Neural progenitor cell (in vitro differentiated cells): Measurements from ENCODE around the gene EPHB6.

Source experiments
- CTCF ChIP-seq: fragments of 200-600 bp; sonication (generic); IDR thresholded peaks from 2 replicates; pipeline ENCODE4 v1.5.1; 2017; ENCODE audit warnings: antibody characterized with exemption, mild to moderate bottlenecking
- EZH2 ChIP-seq: fragments of 200-600 bp; sonication (generic); IDR thresholded peaks from 2 replicates; pipeline ENCODE4 v1.6.1; 2017; ENCODE audit warnings: antibody characterized with exemption, mild to moderate bottlenecking, moderate library complexity
- EZH2phosphoT487 ChIP-seq: fragments of 200-600 bp; sonication (generic); IDR thresholded peaks from 2 replicates; pipeline ENCODE4 v1.6.1; 2017; ENCODE audit warnings: antibody characterized with exemption

GRCh38 chr7:142891490-142892082 is 36.7 kb downstream of the EPHB6 start:
- TF ChIP-seq CTCF (no peak), EZH2 (no peak), EZH2phosphoT487 (no peak)
